Smooth muscle cell (in vitro differentiated cells): ENCODE data around the gene MAGEB10. TPM values are rescaled to one million over a fixed set of nuclear protein-coding genes. Genes with fewer than 3 reads are reported as not detected.

Experiments used
- DNase-seq: peaks from one replicate; lab custom pipeline; 2025; ENCODE audit not compliant: unreplicated experiment; lab: John Stamatoyannopoulos, UW
- H2AFZ ChIP-seq: fragments of 200-600 bp; sonication (generic); 2 replicates; pipeline ENCODE4 v1.6.0; 2016; ENCODE audit warnings: antibody characterized with exemption, low read depth, mild to moderate bottlenecking
- H3F3A ChIP-seq: fragments of 200-600 bp; sonication (generic); 2 replicates; pipeline ENCODE4 v1.6.0; 2017; ENCODE audit warnings: antibody characterized with exemption, low read depth
- H3K27ac ChIP-seq: fragments of 200-600 bp; sonication (generic); 2 replicates; pipeline ENCODE4 v1.5.1; 2016; ENCODE audit warnings: low read depth, mild to moderate bottlenecking
- H3K27me3 ChIP-seq: fragments of 200-600 bp; sonication (generic); 2 replicates; pipeline ENCODE4 v1.6.1; 2016; ENCODE audit warnings: low read depth, mild to moderate bottlenecking
- H3K36me3 ChIP-seq: fragments of 200-600 bp; sonication (generic); 2 replicates; pipeline ENCODE4 v1.5.1; 2016; ENCODE audit warnings: low read depth
- H3K4me1 ChIP-seq: fragments of 200-600 bp; sonication (generic); 2 replicates; pipeline ENCODE4 v1.5.1; 2016; ENCODE audit warnings: low read depth
- H3K4me2 ChIP-seq: fragments of 200-600 bp; sonication (generic); 2 replicates; pipeline ENCODE4 v1.6.0; 2016; ENCODE audit warnings: mild to moderate bottlenecking
- H3K4me3 ChIP-seq: fragments of 200-600 bp; sonication (generic); 2 replicates; pipeline ENCODE4 v1.5.1; 2016; ENCODE audit warnings: mild to moderate bottlenecking
- H3K79me2 ChIP-seq: fragments of 200-600 bp; sonication (generic); 2 replicates; pipeline ENCODE4 v1.6.0; 2016; ENCODE audit warnings: low read depth, mild to moderate bottlenecking
- H3K9ac ChIP-seq: fragments of 200-600 bp; sonication (generic); 2 replicates; pipeline ENCODE4 v1.6.0; 2016; ENCODE audit warnings: low read depth
- H3K9me3 ChIP-seq: fragments of 200-600 bp; sonication (generic); replicated peaks from 2 replicates; pipeline ENCODE4 v1.5.1; 2016; ENCODE audit warnings: low read depth
- H4K20me1 ChIP-seq: fragments of 200-600 bp; sonication (generic); 2 replicates; pipeline ENCODE4 v1.6.0; 2016; ENCODE audit warnings: low read depth
- WGBS: methylation state at CpG from one replicate; pipeline ENCODE4 v1.1.7; 2016; ENCODE audit warnings: low lambda C conversion rate; 5-methylcytosine and 5-hydroxymethylcytosine counted together
- polyA plus RNA-seq: library from polyadenylated mRNA; unstranded; fragments of >200 nt; fragmentation: Nextera tagmentation; extraction: Ambion mirVana; gene quantifications from 2 replicates; pipeline ENCODE4 v1.2.1, GENCODE V29; 2016
- total RNA-seq: library from RNA; depleted of rRNA; stranded (reverse); fragments of >200 nt; gene quantifications from 2 replicates; pipeline ENCODE4 v1.2.3, GENCODE V29; 2014
- TF ChIP-seq, protein P1 (sequence below): fragments of 200-600 bp; sonication (generic); IDR thresholded peaks from 2 replicates; pipeline ENCODE4 v1.5.1; 2017; ENCODE audit warnings: borderline replicate concordance, mild to moderate bottlenecking, antibody characterized with exemption; ENCODE audit not compliant: insufficient read depth, poor library complexity, severe bottlenecking

MAGEB10 gene
- total and polyA plus RNA-seq, 2 experiments from 2014 or later = not detected

DNA sequence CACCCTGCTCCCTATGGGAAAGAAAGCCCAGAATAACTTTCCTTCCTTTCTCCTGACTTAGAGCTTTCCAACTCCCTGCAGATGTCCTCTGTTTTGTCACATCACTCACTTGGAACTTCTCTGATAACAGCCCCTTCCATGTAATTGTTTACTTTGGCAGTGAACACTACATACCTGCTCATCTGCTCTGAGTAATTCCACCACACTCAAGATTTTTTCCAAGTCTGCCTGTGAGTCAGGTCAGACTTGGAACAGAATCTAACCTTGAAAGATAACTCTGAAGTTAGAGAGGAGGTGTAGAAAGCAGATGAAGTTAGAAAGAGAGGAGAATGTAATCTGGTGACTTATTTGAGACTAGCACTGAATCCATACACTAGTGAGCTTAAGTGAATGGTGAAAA lies 7.4 kb downstream of the MAGEB10 start:
- no peak overlapping the region for H3K4me2 ChIP-seq
- no peak overlapping the region for H3K4me3 ChIP-seq
- no peaks in the 10 kb centered on the region for H3K27me3 ChIP-seq
- no peak for DNase-seq
- no peaks in the 10 kb centered on the region for H3K4me1 ChIP-seq
- H3K27ac ChIP-seq = no peak overlapping the region
- no peaks in the 10 kb centered on the region for H3F3A ChIP-seq
- no peaks in the 10 kb centered on the region for H3K36me3 ChIP-seq
- H3K9ac ChIP-seq = no peak overlapping the region
- no peak overlapping the region for H2AFZ ChIP-seq
- TF ChIP-seq, protein P1, sequence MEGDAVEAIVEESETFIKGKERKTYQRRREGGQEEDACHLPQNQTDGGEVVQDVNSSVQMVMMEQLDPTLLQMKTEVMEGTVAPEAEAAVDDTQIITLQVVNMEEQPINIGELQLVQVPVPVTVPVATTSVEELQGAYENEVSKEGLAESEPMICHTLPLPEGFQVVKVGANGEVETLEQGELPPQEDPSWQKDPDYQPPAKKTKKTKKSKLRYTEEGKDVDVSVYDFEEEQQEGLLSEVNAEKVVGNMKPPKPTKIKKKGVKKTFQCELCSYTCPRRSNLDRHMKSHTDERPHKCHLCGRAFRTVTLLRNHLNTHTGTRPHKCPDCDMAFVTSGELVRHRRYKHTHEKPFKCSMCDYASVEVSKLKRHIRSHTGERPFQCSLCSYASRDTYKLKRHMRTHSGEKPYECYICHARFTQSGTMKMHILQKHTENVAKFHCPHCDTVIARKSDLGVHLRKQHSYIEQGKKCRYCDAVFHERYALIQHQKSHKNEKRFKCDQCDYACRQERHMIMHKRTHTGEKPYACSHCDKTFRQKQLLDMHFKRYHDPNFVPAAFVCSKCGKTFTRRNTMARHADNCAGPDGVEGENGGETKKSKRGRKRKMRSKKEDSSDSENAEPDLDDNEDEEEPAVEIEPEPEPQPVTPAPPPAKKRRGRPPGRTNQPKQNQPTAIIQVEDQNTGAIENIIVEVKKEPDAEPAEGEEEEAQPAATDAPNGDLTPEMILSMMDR = no peak
- H3K9me3 ChIP-seq = no peaks in the 10 kb centered on the region
- H3K79me2 ChIP-seq = no peaks in the 10 kb centered on the region
- no peaks in the 10 kb centered on the region for H4K20me1 ChIP-seq

DNA sequence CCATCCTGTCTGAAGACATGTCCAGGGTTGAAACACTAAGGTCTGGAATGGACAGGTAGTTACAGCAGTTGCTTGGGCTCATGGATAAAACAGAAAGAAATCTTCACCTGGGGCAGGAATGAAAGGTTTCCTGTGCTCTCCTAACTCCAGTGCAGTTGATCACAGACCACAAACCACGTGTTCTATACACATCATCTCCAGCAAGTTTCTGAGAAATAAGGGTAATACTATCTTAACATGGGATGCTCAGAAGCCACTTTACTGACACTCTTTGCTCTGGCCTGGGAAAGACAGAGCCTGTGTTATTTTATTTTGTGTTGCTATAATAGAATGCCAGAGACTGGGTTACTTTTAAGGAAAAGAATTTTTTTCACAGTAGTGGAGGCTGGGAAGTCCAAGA lies 16.0 kb downstream of the MAGEB10 start:
- Histone ChIP-seq H4K20me1 (no peaks in the 10 kb centered on the region), H2AFZ (no peak overlapping the region), H3F3A (no peaks in the 10 kb centered on the region), H3K27ac (no peak overlapping the region), H3K9ac (no peak overlapping the region), H3K36me3 (no peaks in the 10 kb centered on the region), H3K27me3 (no peaks in the 10 kb centered on the region), H3K4me3 (no peak overlapping the region), H3K4me1 (no peaks in the 10 kb centered on the region), H3K9me3 (no peaks in the 10 kb centered on the region), H3K4me2 (no peak overlapping the region), H3K79me2 (no peaks in the 10 kb centered on the region)
- WGBS = 50% methylated on average over 1 of the region's 1 CpG
- TF ChIP-seq, protein P1 = no peak
- DNase-seq = no peak

DNA sequence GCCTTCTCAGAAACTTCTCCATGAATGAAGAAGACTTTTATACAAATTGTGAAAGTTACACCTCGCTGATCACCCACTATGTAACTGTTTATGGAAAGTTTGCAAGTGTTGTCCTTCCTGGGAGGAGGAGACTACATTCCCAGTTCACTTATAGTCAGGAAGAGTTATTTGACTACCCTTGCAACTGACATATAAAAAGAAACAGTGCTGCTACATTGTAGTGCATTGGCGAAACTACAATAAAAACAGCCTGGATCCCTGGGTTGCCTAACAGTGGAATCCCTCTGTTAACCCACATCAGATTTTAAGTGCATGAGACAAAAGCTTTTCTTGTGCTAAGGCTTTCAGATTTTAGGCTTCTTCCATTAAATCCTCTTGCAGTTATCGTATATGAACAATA lies 30.4 kb downstream of the MAGEB10 start:
- Histone ChIP-seq H3K9me3 (no peaks in the 10 kb centered on the region), H3K79me2 (no peaks in the 10 kb centered on the region), H3K9ac (no peak overlapping the region), H2AFZ (no peak overlapping the region), H3F3A (no peaks in the 10 kb centered on the region), H3K27ac (no peak overlapping the region), H3K4me2 (no peak overlapping the region), H3K27me3 (no peaks in the 10 kb centered on the region), H3K4me3 (no peak overlapping the region), H4K20me1 (no peaks in the 10 kb centered on the region), H3K4me1 (no peaks in the 10 kb centered on the region), H3K36me3 (no peaks in the 10 kb centered on the region)
- DNase-seq = no peak
- TF ChIP-seq, protein P1 = no peak
- 72% methylated on average over 3 of the region's 3 CpGs for WGBS

DNA sequence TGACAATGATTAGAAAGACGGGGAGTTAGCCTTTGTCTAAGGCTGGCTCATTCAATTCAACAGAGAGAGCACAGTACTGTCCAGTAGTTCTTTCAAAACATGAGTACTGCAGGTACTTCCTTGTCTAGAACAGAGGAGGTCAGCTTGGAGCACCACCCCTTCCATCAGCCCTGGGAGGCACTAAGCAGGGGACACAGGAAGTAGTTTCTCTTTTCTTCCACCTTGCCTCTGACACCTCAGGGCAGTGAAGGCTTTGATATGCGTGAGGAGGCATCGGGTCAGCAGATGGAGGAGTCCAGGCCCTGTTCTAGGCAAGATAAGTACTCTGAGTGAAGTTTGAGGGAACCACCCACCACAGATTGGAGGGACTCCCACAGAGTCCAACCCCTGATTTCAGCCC lies 33.1 kb downstream of the MAGEB10 start:
- H3K36me3 ChIP-seq = no peaks in the 10 kb centered on the region
- no peak overlapping the region for H3K4me2 ChIP-seq
- no peak overlapping the region for H3K9ac ChIP-seq
- no peaks in the 10 kb centered on the region for H3K9me3 ChIP-seq
- no peak overlapping the region for H3K27ac ChIP-seq
- no peaks in the 10 kb centered on the region for H3K79me2 ChIP-seq
- no peak overlapping the region for H2AFZ ChIP-seq
- DNase-seq = no peak
- TF ChIP-seq, protein P1 = no peak
- no peak overlapping the region for H3K4me3 ChIP-seq
- 66% methylated on average over 3 of the region's 3 CpGs for WGBS
- no peaks in the 10 kb centered on the region for H3F3A ChIP-seq
- no peaks in the 10 kb centered on the region for H3K4me1 ChIP-seq
- H3K27me3 ChIP-seq = no peaks in the 10 kb centered on the region
- H4K20me1 ChIP-seq = no peaks in the 10 kb centered on the region
